Measurements from ENCODE around the gene KIAA0232.

Gene KIAA0232

GRCh38 chr4:6892190-6892908 lies 109.8 kb downstream of the KIAA0232 start:
- no peak; the same call in 2 of the 3 replicates for ATAC-seq
- TF ChIP-seq PATZ1 (CRISPR knock-in tag; IDR thresholded peaks at IDR 0.05; ENCODE audit: borderline replicate concordance) (no peak), BACH2 (CRISPR knock-in tag; IDR thresholded peaks at IDR 0.05; ENCODE audit: borderline replicate concordance) (no peak), SNAI2 (CRISPR knock-in tag; IDR thresholded peaks at IDR 0.05) (no peak), ZNF70 (CRISPR knock-in tag; IDR thresholded peaks at IDR 0.05) (no peak), OSR1 (CRISPR knock-in tag; IDR thresholded peaks at IDR 0.05) (no peak)

GRCh38 chr4:6892909-6893202 lies 110.3 kb downstream of the KIAA0232 start:
- TF ChIP-seq TSHZ2 (CRISPR knock-in tag; IDR thresholded peaks at IDR 0.05): no peak
- TF ChIP-seq ZNF8 (CRISPR knock-in tag; IDR thresholded peaks at IDR 0.05): no peak
- TF ChIP-seq CSDC2 (CRISPR knock-in tag; IDR thresholded peaks at IDR 0.05): no peak
- TF ChIP-seq ZFP3 (CRISPR knock-in tag; IDR thresholded peaks at IDR 0.05): no peak
- TF ChIP-seq POU6F1 (CRISPR knock-in tag; IDR thresholded peaks at IDR 0.05; ENCODE audit: borderline replicate concordance, low read depth): no peak
- no peak for TF ChIP-seq TCF4 (CRISPR knock-in tag; IDR thresholded peaks at IDR 0.05; ENCODE audit: borderline replicate concordance)
- TF ChIP-seq ZFP30 (CRISPR knock-in tag; IDR thresholded peaks at IDR 0.05): no peak
- TF ChIP-seq BACH2 (CRISPR knock-in tag; IDR thresholded peaks at IDR 0.05; ENCODE audit: borderline replicate concordance): no peak
- TF ChIP-seq CSRNP3 (CRISPR knock-in tag; IDR thresholded peaks at IDR 0.05): no peak
- no peak for TF ChIP-seq GLIS3 (CRISPR knock-in tag; IDR thresholded peaks at IDR 0.05)
- no peak for TF ChIP-seq ZNF70 (CRISPR knock-in tag; IDR thresholded peaks at IDR 0.05)
- no peak for TF ChIP-seq ESRRG (CRISPR knock-in tag; IDR thresholded peaks at IDR 0.05)
- no peak for TF ChIP-seq TOX (CRISPR knock-in tag; IDR thresholded peaks at IDR 0.05; ENCODE audit: borderline replicate concordance)
- TF ChIP-seq OSR1 (CRISPR knock-in tag; IDR thresholded peaks at IDR 0.05): no peak
- no peak for TF ChIP-seq CREB5 (CRISPR knock-in tag; IDR thresholded peaks at IDR 0.05; ENCODE audit: low read depth)
- TF ChIP-seq ZNF565 (CRISPR knock-in tag; conservative IDR thresholded peaks at IDR 0.05; ENCODE audit: low read depth): no peak
- TF ChIP-seq PATZ1 (CRISPR knock-in tag; IDR thresholded peaks at IDR 0.05; ENCODE audit: borderline replicate concordance): no peak
- no peak for TF ChIP-seq ARNTL (CRISPR knock-in tag; IDR thresholded peaks at IDR 0.05; ENCODE audit: borderline replicate concordance, low read depth)
- no peak for TF ChIP-seq ISL1 (CRISPR knock-in tag; IDR thresholded peaks at IDR 0.05)
- no peak for TF ChIP-seq SNAI2 (CRISPR knock-in tag; IDR thresholded peaks at IDR 0.05)
- no peak for ATAC-seq

Data from SK-N-SH treated with all-trans-retinoic acid at 6 μM for 48 hours (cell line).